Trophoblast cell (in vitro differentiated cells and primary cell): ENCODE data around the gene SELP.

Experiments
- DNase-seq, 2 donors: peaks; one replicate each; pipeline ENCODE4 v3.0.0-alpha.2; 2016
- H2AFZ ChIP-seq: 2 replicates; pipeline ENCODE4 v1.6.1; 2013; ENCODE audit warnings: low read length, moderate library complexity, mild to moderate bottlenecking; ENCODE audit not compliant: insufficient read depth, poor library complexity
- H2AK5ac ChIP-seq: 2 replicates; pipeline ENCODE4 v1.6.1; 2013; ENCODE audit warnings: mild to moderate bottlenecking, low read length
- H2BK120ac ChIP-seq: 2 replicates; pipeline ENCODE4 v1.6.1; 2013; ENCODE audit warnings: low read length, mild to moderate bottlenecking, moderate library complexity; ENCODE audit not compliant: insufficient read depth, poor library complexity
- H2BK12ac ChIP-seq: 2 replicates; pipeline ENCODE4 v1.6.1; 2013; ENCODE audit warnings: mild to moderate bottlenecking, low read length, moderate library complexity
- H2BK5ac ChIP-seq: 2 replicates; pipeline ENCODE4 v1.6.1; 2013; ENCODE audit warnings: low read length, low read depth, moderate library complexity, mild to moderate bottlenecking; ENCODE audit not compliant: poor library complexity
- H3K14ac ChIP-seq: 2 replicates; pipeline ENCODE4 v1.6.1; 2013; ENCODE audit warnings: mild to moderate bottlenecking, low read length
- H3K18ac ChIP-seq: 2 replicates; pipeline ENCODE4 v1.6.1; 2013; ENCODE audit warnings: mild to moderate bottlenecking, low read length
- H3K23ac ChIP-seq: 2 replicates; pipeline ENCODE4 v1.6.1; 2013; ENCODE audit warnings: low read length
- H3K27ac ChIP-seq: 2 replicates; pipeline ENCODE4 v1.5.1; 2013; ENCODE audit warnings: low read depth, mild to moderate bottlenecking, inconsistent platforms, low read length, moderate library complexity
- H3K27me3 ChIP-seq: 2 replicates; pipeline ENCODE4 v1.6.1; 2013; ENCODE audit warnings: inconsistent platforms, mild to moderate bottlenecking, low read length, moderate library complexity; ENCODE audit not compliant: insufficient read depth
- H3K36me3 ChIP-seq, 2 experiments: 1 replicate in 1 of 2; 2 replicates in 1 of 2; pipeline ENCODE4 v1.6.1; 2013; ENCODE audit warnings: low read length in 2 of 2, mild to moderate bottlenecking in 2 of 2, moderate library complexity in 1 of 2; ENCODE audit not compliant: insufficient read depth in 2 of 2, control insufficient read depth in 1 of 2
- H3K4ac ChIP-seq: 2 replicates; pipeline ENCODE4 v1.6.1; 2013; ENCODE audit warnings: low read depth, mild to moderate bottlenecking, low read length, moderate library complexity
- H3K4me1 ChIP-seq, 2 experiments: 1 replicate in 1 of 2; 2 replicates in 1 of 2; pipeline ENCODE4 v1.6.1; 2013; ENCODE audit warnings: low read length in 2 of 2, mild to moderate bottlenecking in 2 of 2, moderate library complexity in 1 of 2; ENCODE audit not compliant: insufficient read depth in 2 of 2, control insufficient read depth in 1 of 2
- H3K4me2 ChIP-seq: 2 replicates; pipeline ENCODE4 v1.6.1; 2013; ENCODE audit warnings: inconsistent platforms, mild to moderate bottlenecking, low read length, moderate library complexity
- H3K4me3 ChIP-seq: 2 replicates; pipeline ENCODE4 v1.5.1; 2013; ENCODE audit warnings: mild to moderate bottlenecking, low read depth, low read length, inconsistent platforms
- H3K79me1 ChIP-seq: one replicate; pipeline ENCODE4 v1.6.1; 2013; ENCODE audit warnings: low read length
- H3K79me2 ChIP-seq: 2 replicates; pipeline ENCODE4 v1.6.1; 2013; ENCODE audit warnings: low read length, mild to moderate bottlenecking; ENCODE audit not compliant: control insufficient read depth, insufficient read depth, poor library complexity
- H3K9ac ChIP-seq: 2 replicates; pipeline ENCODE4 v1.6.1; 2013; ENCODE audit warnings: mild to moderate bottlenecking, low read length
- H3K9me3 ChIP-seq: 2 replicates; pipeline ENCODE4 v1.6.1; 2013; ENCODE audit warnings: low read depth, mild to moderate bottlenecking, control low read depth, inconsistent platforms, low read length; ENCODE audit not compliant: insufficient read depth
- H4K12ac ChIP-seq: 2 replicates; pipeline ENCODE4 v1.6.1; 2013; ENCODE audit warnings: low read depth, mild to moderate bottlenecking, low read length, moderate library complexity
- H4K8ac ChIP-seq: 2 replicates; pipeline ENCODE4 v1.6.1; 2013; ENCODE audit warnings: low read depth, mild to moderate bottlenecking, low read length, moderate library complexity
- H4K91ac ChIP-seq: one replicate; pipeline ENCODE4 v1.6.1; 2013; ENCODE audit warnings: low read depth, mild to moderate bottlenecking, low read length, moderate library complexity
- WGBS: extraction: QIAGEN DNeasy Blood & Tissue Kit; methylation state at CpG from one replicate; pipeline ENCODE4 v1.1.7; 2013; ENCODE audit warnings: missing lambda C conversion rate; ENCODE audit not compliant: insufficient read length, insufficient coverage; ENCODE audit errors: extremely low coverage; 5-methylcytosine and 5-hydroxymethylcytosine counted together

SELP gene

GRCh38 chr1:169618367-169618766 is 11.6 kb downstream of the SELP start:
- Histone ChIP-seq H3K9me3 (peaks cover 2% of the 10 kb centered on the region), H3K4ac (no peak overlapping the region), H3K4me1 (peaks cover 0 to 2% of the 10 kb centered on the region in 2 experiments), H4K8ac (no peak overlapping the region), H3K18ac (no peak overlapping the region), H3K27me3 (no peaks in the 10 kb centered on the region), H3K14ac (no peak overlapping the region), H3K4me3 (no peak overlapping the region), H2BK120ac (no peak overlapping the region), H3K27ac (no peak overlapping the region), H2BK5ac (no peak overlapping the region), H2AFZ (no peak overlapping the region), H3K79me2 (no peaks in the 10 kb centered on the region), H4K91ac (no peak overlapping the region), H2BK12ac (no peak overlapping the region), H3K9ac (no peak overlapping the region), H4K12ac (no peak overlapping the region), H3K36me3 (no peaks in the 10 kb centered on the region), H3K79me1 (no peaks in the 10 kb centered on the region), H3K23ac (no peak overlapping the region), H2AK5ac (no peak overlapping the region), H3K4me2 (no peak overlapping the region)
- no peak for DNase-seq
- no CpG with 5 or more reads among the region's 2 CpGs for WGBS

- H3K4me3 ChIP-seq, result no peak overlapping the region
- no peaks in the 10 kb centered on the region for H3K27me3 ChIP-seq
- peaks cover 0 to 2% of the 10 kb centered on the region in 2 experiments for H3K4me1 ChIP-seq
- H4K12ac ChIP-seq, result no peak overlapping the region
- H3K79me1 ChIP-seq, result no peaks in the 10 kb centered on the region
- H4K8ac ChIP-seq, result no peak overlapping the region
- no peak overlapping the region for H2BK12ac ChIP-seq
- H3K36me3 ChIP-seq, result no peaks in the 10 kb centered on the region
- H3K4ac ChIP-seq, result no peak overlapping the region
- no peaks in the 10 kb centered on the region for H3K79me2 ChIP-seq
- no peak overlapping the region for H4K91ac ChIP-seq
- no peak overlapping the region for H2AK5ac ChIP-seq
- no peak overlapping the region for H3K14ac ChIP-seq
- no peak overlapping the region for H2BK120ac ChIP-seq
- H3K18ac ChIP-seq, result no peak overlapping the region
- H3K9ac ChIP-seq, result no peak overlapping the region
- no peak overlapping the region for H2AFZ ChIP-seq
- no CpG with 5 or more reads among the region's 5 CpGs for WGBS
- H3K9me3 ChIP-seq, result no peaks in the 10 kb centered on the region
- H3K23ac ChIP-seq, result no peak overlapping the region
- H2BK5ac ChIP-seq, result no peak overlapping the region
- peak overlapping the region; percentile 0 for H3K27ac ChIP-seq
- peak; percentile 91 to 93 for DNase-seq
- H3K4me2 ChIP-seq, result no peak overlapping the region
Observed at GRCh38 chr1:169615803-169616202, 14.1 kb downstream of the SELP start.

- no peak overlapping the region for H3K27ac ChIP-seq
- no peak overlapping the region for H4K91ac ChIP-seq
- no peak overlapping the region for H3K23ac ChIP-seq
- no peak overlapping the region for H4K8ac ChIP-seq
- no peak overlapping the region for H2BK12ac ChIP-seq
- H2BK120ac ChIP-seq, result no peak overlapping the region
- WGBS, result no CpG with 5 or more reads among the region's 6 CpGs
- H3K14ac ChIP-seq, result no peak overlapping the region
- H3K9ac ChIP-seq, result no peak overlapping the region
- H3K4me1 ChIP-seq, result peaks cover 0 to 4% of the 10 kb centered on the region in 2 experiments
- no peak overlapping the region for H2AK5ac ChIP-seq
- H3K9me3 ChIP-seq, result no peaks in the 10 kb centered on the region
- no peaks in the 10 kb centered on the region for H3K27me3 ChIP-seq
- H3K4me3 ChIP-seq, result no peak overlapping the region
- no peak for DNase-seq
- H3K79me2 ChIP-seq, result no peaks in the 10 kb centered on the region
- no peaks in the 10 kb centered on the region for H3K79me1 ChIP-seq
- H3K4me2 ChIP-seq, result no peak overlapping the region
- H4K12ac ChIP-seq, result no peak overlapping the region
- H2AFZ ChIP-seq, result no peak overlapping the region
- no peak overlapping the region for H3K4ac ChIP-seq
- no peak overlapping the region for H3K18ac ChIP-seq
- no peaks in the 10 kb centered on the region for H3K36me3 ChIP-seq
- H2BK5ac ChIP-seq, result no peak overlapping the region
Observed at GRCh38 chr1:169610858-169611257, 19.1 kb downstream of the SELP start.

DNA sequence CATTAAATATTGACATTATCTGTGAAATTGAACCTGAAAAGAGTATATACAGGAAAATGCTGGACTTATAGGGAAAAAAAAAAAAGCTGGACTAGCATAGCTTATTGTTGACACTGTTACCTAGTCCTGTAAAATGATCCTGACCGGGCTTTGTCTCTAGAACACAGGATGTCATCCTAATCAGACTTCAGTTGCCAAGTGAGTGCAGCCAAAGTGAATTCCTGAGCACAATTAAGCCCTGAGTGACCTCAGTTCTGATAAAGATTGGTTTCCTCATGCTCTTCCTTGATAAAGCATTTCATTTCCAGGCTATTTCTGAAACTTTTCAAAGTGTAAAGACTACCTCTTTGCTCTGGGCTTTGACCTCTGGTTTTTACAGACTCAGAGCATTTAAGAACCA is 19.8 kb downstream of the SELP start:
- Histone ChIP-seq H3K4me1 (peaks cover 1 to 3% of the 10 kb centered on the region in 2 experiments), H3K4me3 (no peak overlapping the region), H3K79me2 (no peaks in the 10 kb centered on the region), H3K79me1 (no peaks in the 10 kb centered on the region), H4K12ac (no peak overlapping the region), H4K8ac (no peak overlapping the region), H3K4ac (no peak overlapping the region), H3K9ac (no peak overlapping the region), H3K9me3 (no peaks in the 10 kb centered on the region), H3K36me3 (no peaks in the 10 kb centered on the region), H3K4me2 (no peak overlapping the region), H2BK12ac (no peak overlapping the region), H3K27me3 (no peaks in the 10 kb centered on the region), H3K18ac (no peak overlapping the region), H2BK120ac (no peak overlapping the region), H3K23ac (no peak overlapping the region), H2AFZ (no peak overlapping the region), H4K91ac (no peak overlapping the region), H3K27ac (no peak overlapping the region), H2BK5ac (no peak overlapping the region), H3K14ac (no peak overlapping the region), H2AK5ac (no peak overlapping the region)
- DNase-seq, result no peak
- WGBS, result no CpG with 5 or more reads among the region's 1 CpG
